HEK293T (cell line): ENCODE data around the gene MRAP2.

Source experiments
- FOXM1 ChIP-seq: fragments of 450-650 bp; IDR thresholded peaks from 2 replicates; pipeline ENCODE4 v1.6.1; 2017; ENCODE audit warnings: mild to moderate bottlenecking, borderline replicate concordance
- HDGF ChIP-seq: fragments of 450-650 bp; IDR thresholded peaks from 2 replicates; pipeline ENCODE4 v1.6.1; 2017; ENCODE audit warnings: antibody characterized with exemption, borderline replicate concordance
- SP1 ChIP-seq: fragments of 450-650 bp; IDR thresholded peaks from 2 replicates; pipeline ENCODE4 v1.6.1; 2017
- ZNF384 ChIP-seq: fragments of 450-650 bp; IDR thresholded peaks from 2 replicates; pipeline ENCODE4 v1.6.1; 2016

GRCh38 chr6:84026721-84027164 is 6.8 kb upstream of the MRAP2 start:
- TF ChIP-seq ZNF384 (no peak), SP1 (no peak), FOXM1 (no peak), HDGF (no peak)
